ENCODE measurements around the gene NPEPPS. TPM values are rescaled to one million over a fixed set of nuclear protein-coding genes. Genes with fewer than 3 reads are reported as not detected.

NPEPPS gene
- total RNA-seq, 1 experiment from 2014 or later: 207 TPM

DNA sequence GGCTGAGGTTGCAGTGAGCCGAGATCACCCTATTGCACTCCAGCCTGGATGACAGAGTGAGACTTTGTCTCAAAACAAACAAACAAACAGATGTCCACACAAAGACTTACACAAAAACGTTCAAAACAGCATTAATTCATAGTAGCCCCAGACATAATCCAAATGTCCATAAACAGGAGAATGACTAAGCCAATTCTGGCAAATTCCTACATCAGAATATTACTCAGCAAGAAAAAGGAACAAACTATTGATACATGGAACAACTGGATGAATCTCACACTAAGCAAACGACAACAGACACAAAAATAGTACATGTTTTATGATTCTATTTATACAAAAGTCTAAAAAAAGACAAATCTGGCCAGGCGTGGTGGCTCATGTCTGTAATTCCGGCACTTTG, 108.0 kb downstream of the NPEPPS start:
- ATAC-seq (no peak), DNase-seq (ENCODE audit: low read depth, low spot score) (no peak)
- TF ChIP-seq EZH2 (IDR thresholded peaks at IDR 0.05): no peak
- TF ChIP-seq REST (IDR thresholded peaks at IDR 0.05; ENCODE audit: low read depth): no peak
- TF ChIP-seq CBX3 (IDR thresholded peaks at IDR 0.05; ENCODE audit: low read depth): no peak
- TF ChIP-seq, protein P1, sequence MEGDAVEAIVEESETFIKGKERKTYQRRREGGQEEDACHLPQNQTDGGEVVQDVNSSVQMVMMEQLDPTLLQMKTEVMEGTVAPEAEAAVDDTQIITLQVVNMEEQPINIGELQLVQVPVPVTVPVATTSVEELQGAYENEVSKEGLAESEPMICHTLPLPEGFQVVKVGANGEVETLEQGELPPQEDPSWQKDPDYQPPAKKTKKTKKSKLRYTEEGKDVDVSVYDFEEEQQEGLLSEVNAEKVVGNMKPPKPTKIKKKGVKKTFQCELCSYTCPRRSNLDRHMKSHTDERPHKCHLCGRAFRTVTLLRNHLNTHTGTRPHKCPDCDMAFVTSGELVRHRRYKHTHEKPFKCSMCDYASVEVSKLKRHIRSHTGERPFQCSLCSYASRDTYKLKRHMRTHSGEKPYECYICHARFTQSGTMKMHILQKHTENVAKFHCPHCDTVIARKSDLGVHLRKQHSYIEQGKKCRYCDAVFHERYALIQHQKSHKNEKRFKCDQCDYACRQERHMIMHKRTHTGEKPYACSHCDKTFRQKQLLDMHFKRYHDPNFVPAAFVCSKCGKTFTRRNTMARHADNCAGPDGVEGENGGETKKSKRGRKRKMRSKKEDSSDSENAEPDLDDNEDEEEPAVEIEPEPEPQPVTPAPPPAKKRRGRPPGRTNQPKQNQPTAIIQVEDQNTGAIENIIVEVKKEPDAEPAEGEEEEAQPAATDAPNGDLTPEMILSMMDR (IDR thresholded peaks at IDR 0.05 in 2 of 3, conservative IDR thresholded peaks at IDR 0.05 in 1 of 3; ENCODE audit: borderline replicate concordance in 1 of 3, insufficient read depth in 1 of 3, low read depth in 2 of 3, low read length in 2 of 3): no peak
- TF ChIP-seq JUND (IDR thresholded peaks at IDR 0.05): no peak
- no peak for TF ChIP-seq ZNF274 (IDR thresholded peaks at IDR 0.05; ENCODE audit: low read depth, low read length)
- no peak for TF ChIP-seq FOSL1 (IDR thresholded peaks at IDR 0.05; ENCODE audit: low read depth)
- no peak for TF ChIP-seq RAD21 (IDR thresholded peaks at IDR 0.05; ENCODE audit: low read depth)
- TF ChIP-seq SRF (IDR thresholded peaks at IDR 0.05; ENCODE audit: low read depth): no peak
- TF ChIP-seq EZH2phosphoT487 (IDR thresholded peaks at IDR 0.05; ENCODE audit: borderline replicate concordance): no peak
- no peak for TF ChIP-seq TCF7L2 (IDR thresholded peaks at IDR 0.05; ENCODE audit: borderline replicate concordance, extremely low read depth, insufficient read depth, insufficient read length)
- no peak for TF ChIP-seq POLR2A (IDR thresholded peaks at IDR 0.05; ENCODE audit: borderline replicate concordance, extremely low read depth, insufficient read depth, insufficient read length)
- no peak for TF ChIP-seq ELF1 (IDR thresholded peaks at IDR 0.05; ENCODE audit: borderline replicate concordance, low read depth)
- no peak for TF ChIP-seq SIN3A (IDR thresholded peaks at IDR 0.05; ENCODE audit: low read depth)
- no peak for TF ChIP-seq EGR1 (IDR thresholded peaks at IDR 0.05; ENCODE audit: low read depth)
- no peak for TF ChIP-seq CEBPB (IDR thresholded peaks at IDR 0.05; ENCODE audit: low read depth)
- TF ChIP-seq ZFX (IDR thresholded peaks at IDR 0.05): no peak
- TF ChIP-seq MAX (IDR thresholded peaks at IDR 0.05): no peak
- no peak for TF ChIP-seq POLR2AphosphoS5 (IDR thresholded peaks at IDR 0.05; ENCODE audit: low read depth, low read length)
- no peak for TF ChIP-seq ZBTB33 (IDR thresholded peaks at IDR 0.05; ENCODE audit: extremely low read depth, insufficient replicate concordance, low read length)
- RAD21 ChIA-PET (ENCODE audit: low non-redundant PET in 1 of 2, low total read pairs in 2 of 2, uncharacterized antibody in 2 of 2, unreplicated experiment in 2 of 2): no interaction called here
- Histone ChIP-seq H3K9me2 (ENCODE audit: insufficient read depth) (no peaks in the 10 kb centered on the region), H3K27me3 (ENCODE audit: insufficient read depth, low read length) (no peaks in the 10 kb centered on the region), H3K27ac (ENCODE audit: low read depth, low read length) (no peak overlapping the region), H3K9me3 (ENCODE audit: control insufficient read depth in 1 of 2, insufficient read depth in 1 of 2, low read depth in 1 of 2, low read length in 2 of 2) (no peaks in the 10 kb centered on the region), H3K4me2 (ENCODE audit: low read length) (no peak overlapping the region), H4K20me1 (ENCODE audit: insufficient read depth) (no peaks in the 10 kb centered on the region), H2AFZ (ENCODE audit: low read depth, low read length, poor library complexity, severe bottlenecking) (no peak overlapping the region), H3K36me3 (ENCODE audit: control insufficient read depth in 1 of 2, insufficient read depth in 2 of 2, low read length in 2 of 2) (no peaks in the 10 kb centered on the region), H3K79me2 (ENCODE audit: insufficient read depth, low read length) (no peaks in the 10 kb centered on the region), H3K4me3 (replicated peaks in 1 of 2; ENCODE audit: low read depth in 1 of 2, low read length in 2 of 2) (no peak overlapping the region), H3K4me1 (ENCODE audit: control insufficient read depth in 1 of 2, insufficient read depth in 2 of 2, low read length in 2 of 2) (no peaks in the 10 kb centered on the region), H3K9ac (ENCODE audit: low read length) (no peak overlapping the region)
- intact Hi-C loops (cut with micrococcal nuclease): no loop called here
- CTCF ChIA-PET: no interaction called here
- POLR2A ChIA-PET: no interaction called here
- BruUV-seq (replicated peaks): no TSS peak

Data from HCT116 (cell line).